IPS-20b (cell line): ENCODE results near the gene PSD2.

Source experiments
- H3K27ac ChIP-seq: one replicate; pipeline ENCODE4 v1.5.1; 2013; ENCODE audit warnings: low read length
- H3K27me3 ChIP-seq: 2 replicates; pipeline ENCODE4 v1.6.1; 2013; ENCODE audit warnings: mild to moderate bottlenecking, low read length, inconsistent platforms; ENCODE audit not compliant: insufficient read depth
- H3K36me3 ChIP-seq: 2 replicates; pipeline ENCODE4 v1.6.1; 2013; ENCODE audit warnings: low read depth, mild to moderate bottlenecking, inconsistent platforms, low read length, moderate library complexity; ENCODE audit not compliant: insufficient read depth
- H3K4me1 ChIP-seq: 2 replicates; pipeline ENCODE4 v1.6.1; 2013; ENCODE audit warnings: mild to moderate bottlenecking, control low read depth, inconsistent platforms, low read length, moderate library complexity; ENCODE audit not compliant: insufficient read depth
- H3K4me3 ChIP-seq: 2 replicates; pipeline ENCODE4 v1.5.1; 2013; ENCODE audit warnings: mild to moderate bottlenecking, low read length, inconsistent platforms
- H3K9ac ChIP-seq: 2 replicates; pipeline ENCODE4 v1.6.1; 2013; ENCODE audit warnings: low read depth, mild to moderate bottlenecking, inconsistent platforms, low read length, moderate library complexity
- H3K9me3 ChIP-seq: 2 replicates; pipeline ENCODE4 v1.6.1; 2013; ENCODE audit warnings: mild to moderate bottlenecking, low read depth, low read length, inconsistent platforms; ENCODE audit not compliant: insufficient read depth

The PSD2 gene

DNA sequence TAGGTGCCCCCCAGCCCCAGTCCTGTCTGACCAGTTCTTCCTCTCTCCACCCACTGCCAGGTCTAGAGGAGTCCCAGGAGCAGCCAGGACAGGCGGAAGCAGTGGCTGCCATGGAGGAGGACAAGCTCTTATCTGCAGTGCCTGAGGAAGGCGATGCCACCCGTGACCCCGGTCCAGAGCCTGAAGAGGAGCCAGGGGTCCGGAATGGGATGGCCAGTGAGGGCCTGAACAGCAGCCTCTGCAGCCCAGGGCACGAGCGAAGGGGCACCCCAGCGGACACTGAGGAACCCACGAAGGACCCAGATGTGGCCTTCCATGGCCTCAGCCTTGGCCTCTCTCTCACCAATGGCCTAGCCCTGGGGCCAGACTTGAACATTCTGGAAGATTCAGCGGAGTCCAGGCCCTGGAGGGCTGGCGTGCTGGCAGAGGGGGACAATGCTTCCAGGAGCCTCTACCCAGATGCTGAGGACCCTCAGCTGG, 13.8 kb downstream of the PSD2 start:
- Histone ChIP-seq H3K36me3 (no peaks in the 10 kb centered on the region), H3K4me1 (no peaks in the 10 kb centered on the region), H3K9me3 (no peaks in the 10 kb centered on the region), H3K27ac (no peak overlapping the region), H3K27me3 (peaks cover 2% of the 10 kb centered on the region; the same call in 1 of the 2 replicates), H3K4me3 (no peak overlapping the region), H3K9ac (no peak overlapping the region)

DNA sequence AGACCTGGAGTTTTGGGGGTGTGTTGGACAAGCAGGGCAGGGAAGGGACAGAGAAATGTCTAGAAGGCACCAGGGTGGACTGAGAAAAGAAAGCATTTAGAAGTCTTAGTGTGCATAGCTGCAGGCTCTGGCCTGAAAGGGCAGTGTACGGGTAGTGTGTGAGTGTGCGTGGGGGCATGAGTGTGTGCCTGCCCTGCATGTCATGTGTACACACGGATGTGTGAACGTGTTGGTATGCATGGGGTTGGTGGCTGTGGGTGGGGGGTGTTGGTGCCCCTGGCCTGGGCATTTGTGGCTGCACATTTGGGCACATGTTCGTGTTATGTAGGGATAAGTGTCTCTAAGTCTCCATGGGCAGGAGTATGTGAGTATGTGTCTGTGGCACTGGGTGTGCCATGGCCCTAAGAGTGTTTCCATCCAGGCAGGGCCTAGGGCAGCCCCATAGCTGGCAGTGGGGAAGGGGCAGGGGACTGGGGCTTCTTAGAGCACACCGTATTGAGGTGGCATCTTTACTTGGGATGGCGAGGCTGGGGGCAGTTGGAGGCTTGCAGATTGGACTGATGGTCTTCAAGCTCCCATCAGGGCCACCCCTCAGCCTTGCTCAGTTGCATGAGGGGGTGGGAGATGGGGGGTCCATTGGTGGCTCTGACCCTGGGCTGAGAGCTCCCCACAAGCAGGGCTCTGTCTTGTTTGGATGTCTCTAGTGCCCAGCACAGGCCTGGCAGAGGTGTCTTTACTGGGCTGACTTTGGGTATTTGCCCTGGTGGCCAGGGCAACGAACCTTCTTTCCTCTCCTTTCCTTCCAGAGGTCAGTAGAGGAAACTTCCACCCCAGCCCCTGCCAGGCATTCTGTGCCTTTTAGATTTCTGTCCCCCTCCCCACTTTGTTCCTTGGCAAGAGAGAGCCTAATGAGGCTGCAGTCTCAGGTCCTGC, 15.0 kb downstream of the PSD2 start:
- Histone ChIP-seq H3K4me1 (no peaks in the 10 kb centered on the region), H3K9ac (no peak overlapping the region), H3K4me3 (no peak overlapping the region), H3K9me3 (no peaks in the 10 kb centered on the region), H3K27me3 (no peaks in the 10 kb centered on the region; the same call in 1 of the 2 replicates), H3K36me3 (no peaks in the 10 kb centered on the region), H3K27ac (no peak overlapping the region)

DNA sequence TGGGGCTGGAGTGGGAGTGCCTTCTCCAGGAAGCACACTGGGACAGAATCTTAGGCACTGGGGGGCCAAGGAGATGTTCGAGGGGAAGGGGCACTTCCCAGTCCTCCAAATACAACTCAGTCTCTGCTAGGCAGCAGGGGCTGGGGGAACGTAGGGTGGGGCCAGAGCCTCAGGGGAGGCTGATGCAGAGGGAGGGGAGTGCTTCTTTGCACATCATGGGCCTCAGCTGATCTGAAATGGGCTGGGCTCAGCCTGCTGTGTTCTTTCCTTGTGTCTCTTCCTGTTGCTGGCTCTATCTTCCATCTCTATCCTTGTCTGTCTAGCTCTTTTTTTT, 15.6 kb downstream of the PSD2 start:
- Histone ChIP-seq H3K4me1 (no peaks in the 10 kb centered on the region), H3K27me3 (no peaks in the 10 kb centered on the region; the same call in 1 of the 2 replicates), H3K9me3 (no peaks in the 10 kb centered on the region), H3K36me3 (no peaks in the 10 kb centered on the region), H3K9ac (no peak overlapping the region), H3K4me3 (no peak overlapping the region), H3K27ac (no peak overlapping the region)

DNA sequence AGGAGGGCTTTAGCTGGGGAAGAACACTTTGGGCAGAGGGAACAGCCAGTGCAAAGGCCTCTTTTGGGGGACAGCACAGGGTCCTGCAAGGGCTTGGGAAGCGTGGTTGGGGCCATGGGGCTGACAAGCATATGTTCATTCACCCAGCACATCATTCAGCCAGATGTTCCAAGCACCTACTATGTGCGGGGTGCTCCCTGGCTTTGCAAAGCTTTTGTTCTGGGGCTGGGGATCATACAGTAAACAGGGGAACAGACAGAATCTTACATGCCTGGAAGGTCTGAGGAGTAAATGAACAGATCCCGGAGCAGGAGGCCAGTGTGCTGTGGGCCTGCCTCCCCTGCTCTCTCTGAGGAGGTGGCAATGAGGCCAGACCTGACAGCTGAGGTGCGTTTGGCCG, 16.7 kb downstream of the PSD2 start:
- H3K36me3 ChIP-seq = no peaks in the 10 kb centered on the region
- H3K4me3 ChIP-seq = no peak overlapping the region
- no peaks in the 10 kb centered on the region for H3K4me1 ChIP-seq
- H3K27me3 ChIP-seq = no peaks in the 10 kb centered on the region; the same call in 1 of the 2 replicates
- H3K9me3 ChIP-seq = no peaks in the 10 kb centered on the region
- no peak overlapping the region for H3K9ac ChIP-seq
- no peak overlapping the region for H3K27ac ChIP-seq

DNA sequence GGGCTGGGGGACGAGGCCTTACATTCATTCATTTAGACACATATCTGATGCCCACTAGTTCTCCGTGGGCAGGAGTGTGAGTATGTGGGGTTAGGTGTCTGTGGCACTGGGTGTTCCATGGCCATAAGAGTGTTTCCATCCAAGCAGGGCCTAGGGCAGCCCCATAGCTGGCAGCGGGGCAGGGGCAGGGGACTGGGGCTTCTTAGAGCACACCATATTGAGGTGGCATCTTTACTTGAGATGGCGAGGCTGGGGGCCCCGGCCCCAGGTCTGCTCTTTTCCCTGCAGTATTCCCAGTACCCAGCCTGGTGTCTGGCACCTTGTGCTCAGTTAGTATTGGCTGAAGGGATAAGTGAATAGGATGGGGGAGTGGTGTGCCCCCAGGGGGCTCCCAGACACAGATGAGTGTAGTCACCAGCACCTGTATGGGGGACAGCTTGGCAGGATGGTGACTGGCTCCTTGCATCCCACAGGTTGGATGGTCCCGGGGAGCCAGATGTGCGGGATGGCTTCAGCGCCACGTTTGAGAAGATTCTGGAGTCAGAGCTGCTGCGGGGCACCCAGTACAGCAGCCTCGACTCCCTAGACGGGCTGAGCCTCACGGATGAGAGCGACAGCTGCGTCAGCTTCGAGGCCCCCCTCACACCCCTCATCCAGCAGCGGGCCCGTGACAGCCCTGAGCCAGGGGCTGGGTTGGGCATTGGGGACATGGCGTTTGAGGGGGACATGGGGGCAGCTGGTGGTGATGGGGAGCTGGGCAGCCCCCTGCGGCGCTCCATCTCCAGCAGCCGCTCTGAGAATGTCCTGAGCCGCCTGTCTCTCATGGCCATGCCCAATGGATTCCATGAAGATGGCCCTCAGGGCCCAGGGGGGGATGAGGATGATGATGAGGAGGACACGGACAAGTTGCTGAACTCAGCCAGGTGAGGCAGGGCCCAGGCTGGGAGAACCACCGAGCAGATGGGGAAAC, 17.5 kb downstream of the PSD2 start:
- Histone ChIP-seq H3K9me3 (no peaks in the 10 kb centered on the region), H3K27me3 (no peaks in the 10 kb centered on the region; the same call in 1 of the 2 replicates), H3K36me3 (no peaks in the 10 kb centered on the region), H3K4me3 (no peak overlapping the region), H3K9ac (no peak overlapping the region), H3K27ac (no peak overlapping the region), H3K4me1 (no peaks in the 10 kb centered on the region)

DNA sequence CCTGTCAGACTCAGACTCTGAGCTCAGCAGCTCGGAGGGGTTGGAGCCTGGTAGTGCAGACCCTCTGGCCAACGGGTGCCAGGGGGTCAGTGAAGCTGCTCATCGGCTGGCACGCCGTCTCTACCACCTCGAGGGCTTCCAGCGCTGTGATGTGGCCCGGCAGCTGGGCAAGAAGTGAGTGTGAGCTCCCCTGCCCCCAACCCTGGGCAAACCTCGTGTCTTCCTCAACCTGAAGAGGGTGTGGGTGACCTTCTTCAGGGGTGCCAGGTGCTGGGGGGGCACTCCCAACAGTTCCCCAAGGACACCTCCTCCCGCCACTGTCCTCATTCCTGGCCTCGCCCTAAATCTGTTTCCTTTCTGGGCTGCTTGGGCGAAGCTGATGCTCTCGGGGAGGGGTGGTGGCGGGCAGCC, 18.6 kb downstream of the PSD2 start:
- H3K27ac ChIP-seq = no peak overlapping the region

DNA sequence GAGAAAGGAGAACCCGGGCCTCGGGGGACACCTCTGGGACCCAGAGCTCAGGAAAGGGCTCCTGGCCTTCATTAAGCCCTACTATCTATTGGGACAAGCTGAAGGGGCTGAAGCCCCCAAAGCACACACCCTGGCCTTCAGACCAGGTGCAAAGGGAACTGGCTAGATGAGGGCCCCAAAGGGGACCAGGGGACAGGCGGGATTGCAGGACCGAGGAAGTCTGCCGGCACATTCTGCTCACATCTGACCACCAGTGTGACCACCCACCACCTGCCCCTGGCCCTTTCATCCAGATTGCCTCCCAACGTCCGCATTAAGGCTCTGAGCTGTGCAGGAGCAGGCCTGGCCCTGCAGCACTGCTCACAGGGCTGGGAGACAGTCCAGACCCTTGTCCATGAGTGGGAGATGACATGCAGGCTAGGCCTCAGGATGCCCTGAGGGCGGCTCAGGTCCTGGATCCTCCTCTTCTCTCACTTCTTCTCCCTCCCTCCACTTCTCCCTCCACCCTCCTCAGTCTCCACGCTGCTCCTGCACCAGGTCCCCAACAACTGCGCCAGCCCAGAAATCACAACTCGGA, 19.2 kb downstream of the PSD2 start:
- H3K4me3 ChIP-seq = no peak overlapping the region
- no peaks in the 10 kb centered on the region for H3K4me1 ChIP-seq
- H3K27ac ChIP-seq = no peak overlapping the region
- no peaks in the 10 kb centered on the region; the same call in 1 of the 2 replicates for H3K9me3 ChIP-seq
- no peak overlapping the region for H3K9ac ChIP-seq
- peaks cover 5% of the 10 kb centered on the region; the same call in 1 of the 2 replicates for H3K27me3 ChIP-seq
- no peaks in the 10 kb centered on the region for H3K36me3 ChIP-seq

More for the DNA sequence above, 18.6 kb downstream of the PSD2 start:
- no peak overlapping the region for H3K4me3 ChIP-seq
- no peaks in the 10 kb centered on the region; the same call in 1 of the 2 replicates for H3K9me3 ChIP-seq
- H3K27me3 ChIP-seq = no peaks in the 10 kb centered on the region; the same call in 1 of the 2 replicates
- no peak overlapping the region for H3K9ac ChIP-seq
- no peaks in the 10 kb centered on the region for H3K36me3 ChIP-seq
- no peaks in the 10 kb centered on the region for H3K4me1 ChIP-seq

DNA sequence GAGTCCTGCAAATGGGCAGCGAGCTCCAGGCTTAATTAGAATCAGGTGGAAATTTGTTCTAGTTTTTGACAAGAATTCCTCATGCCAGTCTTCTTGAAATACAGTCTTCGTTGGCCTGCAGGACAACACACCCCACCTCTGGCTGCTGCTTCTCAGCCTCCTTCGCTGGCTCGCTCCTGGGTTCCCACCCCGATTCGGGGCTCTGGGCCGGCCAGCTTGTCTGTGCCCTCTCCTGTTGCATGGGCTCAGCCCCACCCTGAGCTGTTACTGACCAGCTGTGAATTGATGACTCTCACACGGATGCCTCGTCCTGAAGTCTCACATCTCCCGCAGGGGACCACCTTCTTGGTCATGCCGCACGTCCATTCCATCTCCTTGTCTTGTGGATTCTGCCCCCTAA, 21.0 kb downstream of the PSD2 start:
- H3K9ac ChIP-seq = no peak overlapping the region
- no peaks in the 10 kb centered on the region for H3K4me1 ChIP-seq
- H3K9me3 ChIP-seq = no peaks in the 10 kb centered on the region; the same call in 1 of the 2 replicates
- H3K27ac ChIP-seq = no peak overlapping the region
- H3K36me3 ChIP-seq = no peaks in the 10 kb centered on the region
- 0 out of 2 replicates have a peak, but pooled peaks cover 5% of the 10 kb centered on the region for H3K27me3 ChIP-seq
- H3K4me3 ChIP-seq = no peak overlapping the region

DNA sequence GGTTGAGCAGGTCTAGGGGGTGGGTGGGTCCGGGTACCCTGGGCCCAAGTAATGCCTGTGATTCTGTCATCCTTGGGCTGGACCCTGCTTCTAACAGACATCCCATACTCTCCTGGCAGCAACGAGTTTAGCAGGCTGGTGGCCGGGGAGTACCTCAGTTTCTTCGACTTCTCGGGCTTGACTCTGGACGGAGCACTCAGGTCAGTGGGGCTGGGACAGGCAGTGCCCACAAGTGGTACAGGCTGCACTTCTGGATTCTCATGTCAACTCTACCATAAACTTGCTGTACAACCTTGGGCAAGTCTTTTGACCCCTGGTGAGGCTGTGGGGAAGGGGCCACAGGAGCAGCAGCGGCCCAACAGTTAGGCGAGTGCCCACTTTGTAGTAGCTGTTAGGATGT, 21.8 kb downstream of the PSD2 start:
- no peaks in the 10 kb centered on the region; the same call in 1 of the 2 replicates for H3K9me3 ChIP-seq
- H3K4me1 ChIP-seq = no peaks in the 10 kb centered on the region
- no peaks in the 10 kb centered on the region for H3K36me3 ChIP-seq
- no peak overlapping the region for H3K9ac ChIP-seq
- H3K27ac ChIP-seq = no peak overlapping the region
- H3K27me3 ChIP-seq = 0 out of 2 replicates have a peak, but pooled peaks cover 5% of the 10 kb centered on the region
- H3K4me3 ChIP-seq = no peak overlapping the region

DNA sequence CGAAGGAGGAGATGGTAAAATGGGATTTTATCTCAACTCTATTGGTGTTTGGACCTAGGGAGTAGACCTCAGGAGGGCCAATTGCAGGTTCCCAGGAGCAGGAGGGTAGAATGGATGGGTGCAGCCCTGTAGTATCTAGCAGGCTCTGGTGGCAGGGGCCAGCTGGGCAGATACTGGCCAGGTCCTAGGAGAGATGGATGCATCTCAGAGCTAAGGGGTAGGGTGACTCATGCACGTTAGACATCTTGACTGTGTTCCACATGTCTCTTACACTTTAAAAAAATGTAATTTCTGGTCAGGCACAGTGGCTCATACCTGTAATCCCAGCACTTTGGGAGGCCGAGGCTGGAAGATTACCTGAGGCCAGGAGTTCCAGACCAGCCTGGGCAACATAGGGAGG, 22.4 kb downstream of the PSD2 start:
- Histone ChIP-seq H3K27me3 (0 out of 2 replicates have a peak, but pooled peaks cover 5% of the 10 kb centered on the region), H3K27ac (no peak overlapping the region), H3K9ac (no peak overlapping the region), H3K36me3 (no peaks in the 10 kb centered on the region), H3K4me1 (no peaks in the 10 kb centered on the region), H3K9me3 (no peaks in the 10 kb centered on the region; the same call in 1 of the 2 replicates), H3K4me3 (no peak overlapping the region)

DNA sequence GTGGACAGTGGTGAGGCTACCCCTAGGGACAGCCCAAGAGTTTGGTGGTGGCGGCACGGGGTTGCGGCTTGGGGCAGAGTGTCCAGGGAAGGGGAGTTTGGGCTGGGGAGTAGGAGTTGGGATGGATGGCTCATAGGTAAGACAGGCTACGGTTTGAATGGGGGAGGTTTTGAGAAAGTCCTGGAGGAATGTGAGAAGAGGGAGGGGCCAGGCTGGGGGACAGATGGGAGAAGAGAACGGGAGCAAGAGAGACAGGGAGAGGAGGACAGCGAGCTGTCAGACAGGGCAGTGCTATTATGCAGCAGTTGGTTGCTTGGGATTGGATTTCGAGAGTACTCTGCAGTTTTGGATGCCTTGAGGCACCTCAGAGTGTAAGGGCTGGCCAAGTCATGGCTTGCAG, 24.5 kb downstream of the PSD2 start:
- Histone ChIP-seq H3K4me1 (no peaks in the 10 kb centered on the region), H3K36me3 (no peaks in the 10 kb centered on the region), H3K27me3 (peaks cover 8% of the 10 kb centered on the region; the same call in 1 of the 2 replicates), H3K9me3 (no peaks in the 10 kb centered on the region; the same call in 1 of the 2 replicates), H3K9ac (no peak overlapping the region), H3K4me3 (no peak overlapping the region), H3K27ac (no peak overlapping the region)
